ENCODE measurements around the gene MAP7. TPM values are rescaled to one million over a fixed set of nuclear protein-coding genes. Genes with fewer than 3 reads are reported as not detected.
"Not testable (repeated sequence)": the region's sequence is repeated elsewhere in the genome, so short reads cannot be mapped to it uniquely, and the experiment has no call there.

Gene MAP7
- polyA plus RNA-seq, 3 donors = 31.5 to 33.7 (median 33.2) TPM

GRCh38 chr6:136510299-136510698 lies 39.9 kb downstream of the MAP7 start:
- no peak for DNase-seq (ENCODE audit: low read depth in 3 of 3, low spot score in 2 of 3)

DNA sequence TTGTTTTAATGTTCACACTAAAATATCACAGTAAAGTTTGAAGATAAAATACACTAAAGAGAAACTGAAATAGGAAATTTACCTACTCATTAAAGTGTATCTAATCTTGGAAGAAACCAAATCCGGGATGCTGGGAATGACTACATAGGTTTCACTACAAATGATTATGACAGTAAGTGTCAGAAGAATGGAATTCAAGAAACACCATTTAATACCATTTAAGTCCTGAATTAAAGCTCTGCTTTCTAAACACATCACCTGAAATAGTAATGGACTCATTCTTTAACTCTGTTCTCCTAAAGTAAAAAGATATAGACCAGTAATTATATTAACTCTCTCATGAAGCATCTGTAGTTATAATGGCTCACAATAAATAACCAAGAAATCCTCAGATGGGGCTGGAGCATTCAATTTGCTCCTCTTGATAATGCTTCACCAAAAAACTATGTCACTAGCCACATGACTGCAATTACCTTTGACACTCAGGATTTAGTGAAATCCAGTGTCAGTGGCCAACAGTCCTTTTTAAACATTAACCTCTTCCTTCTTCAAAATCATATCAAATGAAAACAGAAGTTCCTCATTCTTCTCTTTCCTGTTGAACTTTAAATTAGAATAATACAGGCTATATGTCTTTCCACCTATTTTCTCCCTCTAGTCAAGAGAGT lies 41.4 kb downstream of the MAP7 start:
- no peak for DNase-seq (ENCODE audit: low read depth in 3 of 3, low spot score in 2 of 3)

- DNase-seq (ENCODE audit: low read depth in 3 of 3, low spot score in 2 of 3) = no peak
These were observed 44.0 kb downstream of the MAP7 start for GRCh38 chr6:136506124-136506799.

- DNase-seq (ENCODE audit: low read depth in 3 of 3, low spot score in 2 of 3) = no peak
These were observed 46.8 kb downstream of the MAP7 start for GRCh38 chr6:136503303-136504029.

DNA sequence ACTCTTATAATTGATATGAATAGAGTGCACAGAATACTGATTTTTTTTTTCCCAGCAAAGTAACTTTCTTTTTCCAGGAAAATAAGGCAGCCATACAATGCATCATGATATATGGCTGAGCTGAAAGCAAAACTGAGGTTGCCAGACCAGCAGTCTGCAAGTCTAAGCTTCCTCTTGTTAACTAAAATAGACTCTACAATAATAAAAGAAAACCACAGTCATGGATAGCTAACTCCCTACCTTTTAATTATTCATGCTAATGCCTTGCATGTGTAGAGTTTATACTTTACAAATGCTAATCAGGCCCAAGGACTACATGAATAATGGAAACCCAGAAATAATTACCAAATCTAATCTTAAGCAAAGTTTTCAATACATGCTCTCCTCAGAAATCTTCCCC lies 47.4 kb downstream of the MAP7 start:
- DNase-seq (ENCODE audit: low read depth in 3 of 3, low spot score in 2 of 3) = no peak

DNA sequence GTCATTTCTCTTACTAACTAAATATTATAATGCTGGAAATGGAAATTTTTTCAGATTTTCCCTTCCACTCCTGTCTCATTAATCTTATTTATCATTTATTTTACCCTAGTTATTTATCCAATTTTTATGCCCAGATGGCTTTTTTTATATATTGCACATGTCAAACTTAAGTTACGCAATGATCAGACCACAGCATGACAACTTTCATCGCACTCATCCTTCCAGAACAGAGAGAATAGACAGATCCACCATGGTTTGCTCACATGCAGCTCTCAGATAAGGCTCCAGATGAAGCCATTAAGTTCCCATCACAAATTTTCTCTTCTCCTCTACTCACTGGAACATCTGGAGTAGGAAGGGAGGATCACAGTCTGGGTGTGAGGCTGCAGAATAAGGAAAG lies 48.7 kb downstream of the MAP7 start:
- DNase-seq (ENCODE audit: low read depth in 3 of 3, low spot score in 2 of 3) = no peak

- no peak for DNase-seq (ENCODE audit: low read depth in 3 of 3, low spot score in 2 of 3)
These were observed 49.1 kb downstream of the MAP7 start for GRCh38 chr6:136501096-136501495.

GRCh38 chr6:136500414-136500813 lies 49.8 kb downstream of the MAP7 start:
- DNase-seq (ENCODE audit: low read depth in 3 of 3, low spot score in 2 of 3) = no peak

GRCh38 chr6:136499370-136499769 lies 50.9 kb downstream of the MAP7 start:
- DNase-seq (ENCODE audit: low read depth in 3 of 3, low spot score in 2 of 3) = no peak

DNA sequence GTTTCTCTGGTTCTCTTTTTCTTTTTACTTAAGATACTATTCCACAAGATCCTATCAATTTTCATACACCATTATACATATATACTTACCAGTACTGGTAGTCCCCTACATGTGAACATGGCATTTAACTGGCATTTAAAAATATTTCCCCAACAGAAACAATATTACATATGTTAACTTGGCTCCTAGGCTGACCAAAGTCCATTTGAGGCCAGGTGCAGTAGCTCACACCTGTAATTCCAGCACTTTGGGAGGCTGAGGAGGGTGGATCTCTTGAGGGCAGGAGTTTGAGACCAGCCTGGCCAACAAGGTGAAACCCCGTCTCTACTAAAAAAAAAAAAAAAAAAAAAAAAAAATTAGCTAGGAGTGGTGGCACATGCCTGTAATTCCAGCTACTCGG lies 53.8 kb downstream of the MAP7 start:
- not testable (repeated sequence) for DNase-seq (ENCODE audit: low read depth in 3 of 3, low spot score in 2 of 3)

- no peak for DNase-seq (ENCODE audit: low read depth in 3 of 3, low spot score in 2 of 3)
These were observed 55.5 kb downstream of the MAP7 start for GRCh38 chr6:136494710-136495109.

GRCh38 chr6:136494059-136494458 lies 56.2 kb downstream of the MAP7 start:
- DNase-seq (ENCODE audit: low read depth in 3 of 3, low spot score in 2 of 3) = no peak

GRCh38 chr6:136492409-136492808 lies 57.8 kb downstream of the MAP7 start:
- DNase-seq (ENCODE audit: low read depth in 3 of 3, low spot score in 2 of 3) = no peak

GRCh38 chr6:136491754-136492153 lies 58.5 kb downstream of the MAP7 start:
- DNase-seq (ENCODE audit: low read depth in 3 of 3, low spot score in 2 of 3) = no peak

DNA sequence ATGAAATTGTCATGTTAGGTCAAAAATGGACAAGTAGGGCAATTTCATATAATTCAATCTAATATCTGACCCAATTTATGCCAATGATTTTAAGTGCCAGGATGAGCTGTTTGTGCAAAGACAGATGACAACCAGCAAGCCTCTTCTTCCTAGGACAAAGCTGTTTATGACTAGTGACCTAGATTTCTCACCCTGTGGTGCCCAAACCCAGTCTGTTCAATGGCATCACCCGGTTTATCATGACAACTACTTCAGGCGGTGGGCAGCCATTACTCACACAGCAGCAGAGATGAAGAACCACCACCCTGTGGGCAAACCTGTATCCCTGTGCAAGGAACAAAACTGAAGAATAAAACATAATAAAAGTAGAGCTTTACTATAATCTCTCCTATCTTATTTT lies 59.0 kb downstream of the MAP7 start:
- no peak for DNase-seq (ENCODE audit: low read depth in 3 of 3, low spot score in 2 of 3)

DNA sequence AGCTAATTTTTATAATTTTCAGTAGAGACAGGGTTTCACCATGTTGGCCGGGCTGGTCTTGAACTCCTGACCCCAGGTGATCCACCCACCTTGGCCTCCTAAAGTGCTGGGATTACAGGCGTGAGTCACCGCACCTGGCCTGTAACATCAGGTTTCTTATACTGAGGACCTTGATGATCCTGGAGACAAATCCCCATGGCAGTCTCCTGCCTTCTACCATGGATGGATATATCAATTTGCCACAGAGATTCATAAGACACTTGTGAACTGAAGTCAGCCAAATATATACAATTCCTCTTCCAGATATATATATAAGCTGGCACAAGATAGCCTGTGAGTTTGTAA lies 60.6 kb downstream of the MAP7 start:
- not testable (repeated sequence) for DNase-seq (ENCODE audit: low read depth in 3 of 3, low spot score in 2 of 3)

DNA sequence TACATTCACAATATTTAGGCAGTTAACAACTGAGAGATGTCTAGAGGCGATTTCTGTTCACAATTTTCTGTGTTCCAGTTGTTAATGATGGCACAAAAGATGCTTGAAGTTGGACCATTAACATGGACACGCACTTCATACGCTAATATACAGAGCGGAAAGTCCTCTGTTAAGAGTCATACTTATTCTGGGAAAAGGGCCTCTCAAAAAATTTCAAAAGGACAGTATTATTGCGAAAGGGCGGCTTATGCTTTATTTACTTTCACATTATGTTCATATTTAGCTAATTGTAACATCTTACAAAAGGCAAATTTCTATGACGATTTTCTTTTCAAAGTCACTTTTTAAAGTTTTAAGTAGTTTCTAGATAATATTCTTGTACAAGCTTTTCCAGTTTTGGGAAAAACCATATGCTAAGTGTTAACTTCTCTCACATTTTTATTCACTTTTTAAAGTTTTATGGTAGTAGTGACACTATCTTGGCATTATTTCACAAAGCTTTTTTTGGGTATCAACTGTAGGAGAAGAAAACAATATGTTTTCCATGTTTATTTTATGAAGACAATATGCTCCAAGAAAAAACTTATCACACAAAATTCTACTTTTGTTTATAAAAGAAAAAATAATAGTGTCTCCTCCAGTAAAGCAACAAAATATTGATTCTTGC lies 62.3 kb downstream of the MAP7 start:
- no peak for DNase-seq (ENCODE audit: low read depth in 3 of 3, low spot score in 2 of 3)

GRCh38 chr6:136486357-136486756 lies 63.9 kb downstream of the MAP7 start:
- DNase-seq (ENCODE audit: low read depth in 3 of 3, low spot score in 2 of 3) = no peak

GRCh38 chr6:136483906-136484305 lies 66.3 kb downstream of the MAP7 start:
- DNase-seq (ENCODE audit: low read depth in 3 of 3, low spot score in 2 of 3) = no peak

DNA sequence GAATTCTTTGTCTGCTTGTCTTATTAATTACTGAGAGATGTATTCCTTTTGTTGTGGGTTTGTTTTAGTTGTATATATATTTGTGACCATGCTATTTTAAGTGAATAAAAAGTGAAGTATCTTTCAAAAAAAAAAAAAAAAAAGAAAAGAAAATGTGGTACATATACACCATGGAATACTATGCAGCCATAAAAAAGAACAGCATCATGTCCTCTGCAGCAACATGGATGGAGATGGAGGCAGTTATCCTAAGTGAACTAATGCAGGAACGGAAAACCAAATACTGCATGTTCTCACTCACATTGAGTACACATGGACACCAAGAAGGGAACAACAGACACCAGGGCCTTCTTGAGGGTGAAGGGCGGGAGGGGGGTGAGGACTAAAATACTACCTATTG lies 67.2 kb downstream of the MAP7 start:
- DNase-seq (ENCODE audit: low read depth in 3 of 3, low spot score in 2 of 3) = not testable (repeated sequence)

GRCh38 chr6:136477548-136477947 lies 72.7 kb downstream of the MAP7 start:
- DNase-seq (ENCODE audit: low read depth in 3 of 3, low spot score in 2 of 3) = no peak
